Mesodermal cell (in vitro differentiated cells): Measurements from ENCODE around the gene ZSCAN26.
"Not testable (repeated sequence)": the region's sequence is repeated elsewhere in the genome, so short reads cannot be mapped to it uniquely, and the experiment has no call there.

Experiments used
- H3K27ac ChIP-seq: 2 replicates; pipeline ENCODE4 v1.7.0; 2013; ENCODE audit warnings: mild to moderate bottlenecking, low read depth, low read length, moderate library complexity; ENCODE audit not compliant: severe bottlenecking
- H3K36me3 ChIP-seq: 2 replicates; pipeline ENCODE4 v1.7.1; 2013; ENCODE audit warnings: mild to moderate bottlenecking, low read length, moderate library complexity; ENCODE audit not compliant: control insufficient read depth, insufficient read depth
- H3K4me1 ChIP-seq: one replicate; pipeline ENCODE4 v1.7.1; 2013; ENCODE audit warnings: mild to moderate bottlenecking, low read length; ENCODE audit not compliant: insufficient read depth, control insufficient read depth, poor library complexity, severe bottlenecking
- H3K4me3 ChIP-seq: 2 replicates; pipeline ENCODE4 v1.7.0; 2013; ENCODE audit warnings: low read length, control low read depth, mild to moderate bottlenecking; ENCODE audit not compliant: insufficient read depth, poor library complexity, severe bottlenecking; ENCODE audit errors: extremely low read depth
- H3K9me3 ChIP-seq: 2 replicates; pipeline ENCODE4 v1.7.1; 2013; ENCODE audit warnings: mild to moderate bottlenecking, low read length, moderate library complexity; ENCODE audit not compliant: control insufficient read depth
- WGBS, 2 experiments: methylation state at CpG; one replicate each; pipeline ENCODE4 v1.1.5; 2013; ENCODE audit warnings: missing lambda C conversion rate in 2 of 2; ENCODE audit not compliant: insufficient coverage in 2 of 2; 5-methylcytosine and 5-hydroxymethylcytosine counted together

The ZSCAN26 gene

GRCh38 chr6:28282926-28283325 is 16.0 kb downstream of the ZSCAN26 start:
- Histone ChIP-seq H3K36me3 (peaks cover 50% of the 10 kb centered on the region), H3K4me3 (no peak overlapping the region), H3K9me3 (no peaks in the 10 kb centered on the region), H3K27ac (no peak overlapping the region), H3K4me1 (peaks cover 5% of the 10 kb centered on the region)
- 100% methylated on average over 2 of the region's 2 CpGs for WGBS, 2 experiments

GRCh38 chr6:28291573-28291972 is 24.6 kb downstream of the ZSCAN26 start:
- no peak overlapping the region for H3K4me3 ChIP-seq
- peaks cover 47% of the 10 kb centered on the region for H3K36me3 ChIP-seq
- no peak overlapping the region for H3K27ac ChIP-seq
- H3K9me3 ChIP-seq = no peaks in the 10 kb centered on the region
- no peaks in the 10 kb centered on the region for H3K4me1 ChIP-seq

GRCh38 chr6:28295326-28295725 is 28.4 kb downstream of the ZSCAN26 start:
- Histone ChIP-seq H3K4me3 (no peak overlapping the region), H3K36me3 (peaks cover 35% of the 10 kb centered on the region), H3K4me1 (no peaks in the 10 kb centered on the region), H3K27ac (no peak overlapping the region), H3K9me3 (no peaks in the 10 kb centered on the region)
- WGBS, 2 experiments = 93 to 100% methylated on average over 1 to 3 of the region's 5 CpGs

- Histone ChIP-seq H3K9me3 (no peaks in the 10 kb centered on the region), H3K4me1 (no peaks in the 10 kb centered on the region), H3K36me3 (peaks cover 44% of the 10 kb centered on the region), H3K27ac (no peak overlapping the region), H3K4me3 (no peak overlapping the region)
- 87 to 94% methylated on average over 4 to 5 of the region's 7 CpGs for WGBS, 2 experiments
Measured at GRCh38 chr6:28296520-28297060, 29.6 kb downstream of the ZSCAN26 start.

- 100% methylated on average over 1 of the region's 3 CpGs; no CpG with 5 or more reads in 1 of the 2 experiments for WGBS, 2 experiments
- Histone ChIP-seq H3K4me1 (no peaks in the 10 kb centered on the region), H3K9me3 (no peaks in the 10 kb centered on the region), H3K27ac (no peak overlapping the region), H3K36me3 (peaks cover 38% of the 10 kb centered on the region), H3K4me3 (no peak overlapping the region)
Measured at GRCh38 chr6:28303570-28303969, 36.6 kb downstream of the ZSCAN26 start.

- H3K4me1 ChIP-seq, H3K27ac ChIP-seq, H3K4me3 ChIP-seq, H3K9me3 ChIP-seq: not testable (repeated sequence)
- H3K36me3 ChIP-seq = peaks cover 18% of the 10 kb centered on the region
Measured at GRCh38 chr6:28306363-28306762, 39.4 kb downstream of the ZSCAN26 start.

- H3K9me3 ChIP-seq = no peaks in the 10 kb centered on the region
- 83 to 87% methylated on average over 7 of the region's 9 CpGs for WGBS, 2 experiments
- no peaks in the 10 kb centered on the region for H3K4me1 ChIP-seq
- H3K36me3 ChIP-seq = no peaks in the 10 kb centered on the region
- no peak overlapping the region for H3K4me3 ChIP-seq
- no peak overlapping the region for H3K27ac ChIP-seq
Measured at GRCh38 chr6:28311139-28311823, 44.3 kb downstream of the ZSCAN26 start.

GRCh38 chr6:28312939-28313338 is 46.0 kb downstream of the ZSCAN26 start:
- 92 to 95% methylated on average over 22 to 23 of the region's 23 CpGs for WGBS, 2 experiments
- Histone ChIP-seq H3K27ac (no peak overlapping the region), H3K36me3 (no peaks in the 10 kb centered on the region), H3K4me3 (no peak overlapping the region), H3K4me1 (no peaks in the 10 kb centered on the region), H3K9me3 (no peaks in the 10 kb centered on the region)

- 92 to 95% methylated on average over 3 of the region's 3 CpGs for WGBS, 2 experiments
- H3K9me3 ChIP-seq = no peaks in the 10 kb centered on the region
- no peaks in the 10 kb centered on the region for H3K4me1 ChIP-seq
- H3K4me3 ChIP-seq = no peak overlapping the region
- no peak overlapping the region for H3K27ac ChIP-seq
- H3K36me3 ChIP-seq = no peaks in the 10 kb centered on the region
Measured at GRCh38 chr6:28315628-28316027, 48.7 kb downstream of the ZSCAN26 start.

GRCh38 chr6:28317866-28318265 is 50.9 kb downstream of the ZSCAN26 start:
- H3K27ac ChIP-seq, H3K9me3 ChIP-seq, H3K36me3 ChIP-seq, H3K4me3 ChIP-seq, H3K4me1 ChIP-seq: not testable (repeated sequence)
- 89 to 96% methylated on average over 7 to 8 of the region's 8 CpGs for WGBS, 2 experiments

- Histone ChIP-seq H3K36me3 (peaks cover 21% of the 10 kb centered on the region), H3K9me3 (peaks cover 18% of the 10 kb centered on the region), H3K4me3 (no peak overlapping the region), H3K4me1 (no peaks in the 10 kb centered on the region), H3K27ac (no peak overlapping the region)
- WGBS, 2 experiments = 83 to 85% methylated on average over 2 to 3 of the region's 3 CpGs
Measured at GRCh38 chr6:28322661-28323060, 55.7 kb downstream of the ZSCAN26 start.
